Keratinocyte (primary cell): ENCODE results near the gene PPARGC1A.

ENCODE experiments used
- CTCF ChIP-seq, 3 experiments: IDR thresholded peaks in 1 of 3; conservative IDR thresholded peaks in 1 of 3; optimal IDR thresholded peaks in 1 of 3; 2 replicates in 2 of 3; 3 replicates in 1 of 3; pipeline versions ENCODE3 to v1.5.1; 2011; ENCODE audit warnings: low read length in 3 of 3, mild to moderate bottlenecking in 3 of 3, moderate library complexity in 2 of 3, control low read depth in 1 of 3, inconsistent platforms in 1 of 3; ENCODE audit not compliant: insufficient read depth in 2 of 3; ENCODE audit errors: extremely low read depth in 1 of 3
- EZH2 ChIP-seq: IDR thresholded peaks from one replicate; pipeline ENCODE4 v1.6.1; 2012; ENCODE audit warnings: inconsistent platforms, mild to moderate bottlenecking, low read length, moderate library complexity

- TF ChIP-seq CTCF (optimal IDR thresholded peaks at IDR 0.05 in 1 of 3, IDR thresholded peaks at IDR 0.05 in 1 of 3, conservative IDR thresholded peaks at IDR 0.05 in 1 of 3; ENCODE audit: extremely low read depth in 1 of 3, insufficient read depth in 2 of 3, low read length in 3 of 3) (no peak), EZH2 (no peak)
Measured at GRCh38 chr4:23779839-23780238, 110.0 kb downstream of the PPARGC1A start.
